Inflammatory macrophage treated with lipopolysaccharide for 1 hour (primary cell): ENCODE measurements around the gene TNRC6A.
"Not testable (repeated sequence)": the region's sequence is repeated elsewhere in the genome, so short reads cannot be mapped to it uniquely, and the experiment has no call there.

Source experiments
- DNase-seq, 2 donors: peaks; one replicate each; pipeline ENCODE4 v3.0.0-alpha.2; 2020 to 2022

TNRC6A gene

DNA sequence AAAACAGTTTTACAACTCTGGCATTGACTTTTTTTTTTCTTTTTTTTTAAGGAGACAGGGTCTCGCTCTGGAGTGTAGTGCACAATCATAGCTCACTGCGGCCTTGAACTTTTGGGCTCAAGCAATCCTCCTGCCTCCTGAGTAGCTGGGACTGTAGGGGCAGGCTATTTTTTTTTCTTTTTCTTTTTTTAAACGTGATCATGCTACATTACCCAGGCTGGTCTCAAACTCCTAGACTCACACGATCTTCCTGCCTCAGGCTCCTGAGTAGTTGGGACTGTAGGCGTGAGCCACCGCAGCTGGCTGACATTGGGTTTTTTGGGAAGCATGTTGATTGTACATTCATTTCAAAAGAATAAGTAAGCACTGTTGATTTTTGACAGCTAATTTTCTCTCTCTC is 32.1 kb downstream of the TNRC6A start:
- DNase-seq = no peak

- no peak for DNase-seq
Observed at GRCh38 chr16:24764916-24765315, 35.5 kb downstream of the TNRC6A start.

DNA sequence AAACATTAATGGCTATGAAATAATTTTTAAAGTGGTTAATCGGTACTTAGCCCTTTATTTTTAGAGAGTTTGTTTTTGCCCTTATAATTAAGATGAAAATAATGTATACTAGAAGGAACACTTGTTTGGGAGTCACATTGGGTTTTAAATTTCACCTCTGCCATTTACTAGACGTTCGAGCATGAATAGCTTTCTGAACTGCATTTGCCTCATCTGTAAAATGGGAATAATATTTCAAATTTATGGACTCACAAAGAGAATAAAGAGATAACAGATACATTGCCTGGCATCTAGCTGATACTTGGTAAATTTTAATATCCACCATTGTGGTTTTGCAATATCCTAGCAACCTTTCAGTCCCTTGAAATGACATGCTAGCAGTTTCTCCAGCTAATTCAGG is 36.6 kb downstream of the TNRC6A start:
- DNase-seq = no peak

GRCh38 chr16:24769806-24770205 is 40.4 kb downstream of the TNRC6A start:
- DNase-seq = no peak

GRCh38 chr16:24771132-24771778 is 41.8 kb downstream of the TNRC6A start:
- no peak for DNase-seq

- DNase-seq = no peak
Observed at GRCh38 chr16:24771779-24772157, 42.3 kb downstream of the TNRC6A start.

GRCh38 chr16:24773771-24774427 is 44.4 kb downstream of the TNRC6A start:
- DNase-seq = no peak

- no peak for DNase-seq
Observed at GRCh38 chr16:24774510-24774909, 45.1 kb downstream of the TNRC6A start.

- DNase-seq = no peak
Observed at GRCh38 chr16:24775455-24775854, 46.0 kb downstream of the TNRC6A start.

DNA sequence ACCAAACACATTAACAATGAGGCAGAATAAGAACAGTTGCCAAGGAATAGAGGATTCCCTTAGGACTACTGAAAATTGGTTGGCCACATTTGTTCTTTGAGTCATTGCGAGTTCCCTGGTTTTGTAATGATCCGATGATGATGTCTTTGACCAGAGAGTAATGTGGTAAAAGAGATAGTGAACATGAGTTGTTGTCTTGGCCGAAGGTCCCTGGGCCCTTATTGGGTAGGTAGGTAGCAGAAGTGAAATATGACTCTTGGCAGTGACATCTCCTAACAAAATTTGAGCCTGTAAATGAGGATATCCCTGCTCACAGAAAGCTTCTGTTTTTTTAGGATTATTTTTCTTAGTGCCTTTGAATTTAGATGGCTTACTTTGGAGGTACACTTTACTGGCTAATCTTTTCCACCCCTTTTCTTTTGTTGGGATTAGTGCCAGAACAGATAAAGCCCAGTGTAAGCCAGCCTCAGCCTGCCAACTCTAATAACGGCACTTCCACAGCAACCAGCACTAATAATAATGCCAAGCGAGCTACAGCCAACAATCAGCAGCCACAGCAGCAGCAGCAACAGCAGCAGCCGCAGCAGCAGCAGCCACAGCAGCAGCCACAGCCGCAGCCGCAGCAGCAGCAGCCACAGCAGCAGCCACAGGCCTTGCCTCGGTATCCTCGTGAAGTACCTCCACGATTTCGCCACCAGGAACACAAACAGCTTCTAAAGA is 47.2 kb downstream of the TNRC6A start:
- no peak for DNase-seq

DNA sequence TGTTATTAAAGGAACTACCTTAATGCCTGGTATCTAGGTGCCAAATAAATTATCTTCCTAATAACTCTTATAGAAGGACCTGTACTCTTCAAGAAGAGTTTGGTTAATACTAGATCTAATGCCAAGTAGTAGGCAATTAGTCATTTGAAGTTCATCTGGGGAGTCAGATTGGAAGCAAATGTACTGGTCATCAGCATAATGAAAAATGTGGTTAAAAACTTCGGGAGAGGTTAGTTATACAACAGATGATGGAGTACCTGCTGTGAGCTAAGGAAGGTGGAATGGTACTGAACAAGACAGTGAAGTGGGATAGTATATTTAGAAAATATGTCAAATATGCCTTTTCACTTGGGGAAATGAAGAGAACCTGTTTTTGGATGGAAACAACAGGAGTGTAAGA is 49.2 kb downstream of the TNRC6A start:
- no peak for DNase-seq

DNA sequence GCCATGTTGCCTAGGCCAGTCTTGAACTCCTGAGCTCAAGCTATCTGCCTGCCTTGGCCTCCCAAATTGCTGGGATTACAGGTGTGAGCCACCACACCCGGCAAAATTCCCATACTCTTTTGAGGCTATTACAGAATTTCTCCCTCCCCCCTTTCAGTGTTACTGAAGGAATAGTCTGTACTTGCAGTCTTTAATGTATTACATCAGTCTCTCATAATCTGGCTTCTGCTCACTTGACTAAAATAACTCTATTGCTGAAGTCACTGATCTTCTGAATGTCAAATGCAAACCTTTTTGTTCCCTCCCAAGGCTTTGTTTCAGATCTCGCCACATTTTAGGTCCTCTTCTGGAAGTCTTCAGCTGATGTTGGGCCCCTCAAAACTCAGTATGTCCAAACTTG is 51.8 kb downstream of the TNRC6A start:
- no peak for DNase-seq

GRCh38 chr16:24784121-24784520 is 54.7 kb downstream of the TNRC6A start:
- no peak for DNase-seq

GRCh38 chr16:24789881-24790280 is 60.4 kb downstream of the TNRC6A start:
- DNase-seq = no peak

GRCh38 chr16:24800586-24800985 is 71.1 kb downstream of the TNRC6A start:
- no peak for DNase-seq

GRCh38 chr16:24801761-24802302 is 72.4 kb downstream of the TNRC6A start:
- no peak for DNase-seq

DNA sequence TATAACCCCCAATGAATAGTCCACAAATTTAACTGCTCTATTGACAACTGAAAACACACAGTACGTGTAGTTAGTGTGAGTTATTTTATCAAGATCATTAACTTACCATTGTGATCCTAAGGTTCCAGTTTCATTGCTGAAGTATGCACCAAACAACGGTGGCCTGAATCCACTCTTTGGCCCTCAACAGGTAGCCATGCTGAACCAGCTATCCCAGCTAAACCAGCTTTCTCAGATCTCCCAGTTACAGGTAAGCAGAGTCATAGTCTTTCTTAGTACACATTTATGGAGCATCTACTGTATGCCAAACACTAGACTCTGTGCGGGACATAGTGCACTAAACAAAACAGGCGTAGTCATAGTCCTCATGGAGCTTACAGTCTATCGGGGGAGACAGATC is 76.0 kb downstream of the TNRC6A start:
- no peak for DNase-seq

GRCh38 chr16:24807301-24807700 is 77.8 kb downstream of the TNRC6A start:
- no peak for DNase-seq

DNA sequence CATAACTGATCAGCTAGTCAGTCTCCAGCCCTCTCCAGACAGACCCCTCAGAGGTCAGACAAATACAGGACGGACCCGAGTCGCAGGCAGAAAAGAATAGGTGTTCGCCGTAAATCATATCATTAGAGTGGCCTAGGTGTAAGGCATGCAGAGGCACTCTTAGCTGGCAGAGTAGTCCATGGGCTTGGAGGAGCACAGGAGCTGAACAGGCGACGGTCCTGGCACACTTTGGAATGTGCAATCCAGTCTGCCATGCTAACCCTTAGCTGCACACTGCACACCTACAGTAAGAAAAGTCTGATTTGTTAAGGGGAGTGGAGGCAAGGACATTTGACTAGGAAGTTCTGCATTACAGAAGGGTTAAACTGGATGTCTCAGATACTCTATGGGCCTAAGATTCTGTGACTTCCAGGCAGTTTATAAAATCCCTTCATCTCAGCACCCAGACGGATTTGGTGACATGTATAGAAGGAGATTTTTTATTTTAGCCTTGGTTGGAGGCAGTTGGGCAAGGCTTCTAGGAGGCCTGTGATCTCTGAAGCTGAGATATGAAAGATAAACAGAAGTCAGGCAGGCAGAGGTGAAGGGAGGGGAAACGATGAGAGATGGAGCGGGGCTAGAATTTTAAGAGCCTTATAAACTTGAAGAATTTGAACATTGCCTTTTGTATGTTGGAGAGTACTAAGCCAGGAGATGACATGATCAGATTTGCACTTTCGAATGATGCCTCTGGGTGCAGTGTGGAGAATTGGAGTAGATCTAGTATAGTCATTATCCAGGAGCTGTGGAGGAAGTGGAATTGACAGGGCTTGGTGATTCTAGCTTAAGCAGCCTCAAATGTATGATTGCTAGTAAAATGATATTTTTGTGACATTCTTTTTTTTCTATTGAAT is 81.7 kb downstream of the TNRC6A start:
- DNase-seq = no peak

DNA sequence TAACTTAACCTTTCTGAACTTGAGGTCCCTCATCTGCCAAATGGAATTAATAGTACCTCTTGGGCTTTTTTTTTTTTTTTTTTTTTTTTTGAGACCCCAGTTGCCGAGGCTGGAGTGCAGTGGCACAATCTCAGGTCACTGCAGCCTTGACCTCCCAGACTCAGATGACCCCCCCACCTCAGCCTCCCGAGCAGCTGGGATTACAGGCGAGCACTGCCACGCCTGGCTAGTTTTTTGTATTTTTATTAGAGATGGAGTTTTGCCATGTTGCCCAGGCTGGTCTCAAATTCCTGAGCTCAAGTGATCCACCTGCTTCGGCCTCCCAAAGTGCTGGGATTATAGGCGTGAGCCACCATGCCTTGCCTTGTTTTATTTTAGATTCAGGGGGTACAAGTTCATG is 83.4 kb downstream of the TNRC6A start:
- DNase-seq = not testable (repeated sequence)

- no peak for DNase-seq
Observed at GRCh38 chr16:24815021-24815420, 85.6 kb downstream of the TNRC6A start.

GRCh38 chr16:24816688-24817087 is 87.2 kb downstream of the TNRC6A start:
- no peak for DNase-seq

DNA sequence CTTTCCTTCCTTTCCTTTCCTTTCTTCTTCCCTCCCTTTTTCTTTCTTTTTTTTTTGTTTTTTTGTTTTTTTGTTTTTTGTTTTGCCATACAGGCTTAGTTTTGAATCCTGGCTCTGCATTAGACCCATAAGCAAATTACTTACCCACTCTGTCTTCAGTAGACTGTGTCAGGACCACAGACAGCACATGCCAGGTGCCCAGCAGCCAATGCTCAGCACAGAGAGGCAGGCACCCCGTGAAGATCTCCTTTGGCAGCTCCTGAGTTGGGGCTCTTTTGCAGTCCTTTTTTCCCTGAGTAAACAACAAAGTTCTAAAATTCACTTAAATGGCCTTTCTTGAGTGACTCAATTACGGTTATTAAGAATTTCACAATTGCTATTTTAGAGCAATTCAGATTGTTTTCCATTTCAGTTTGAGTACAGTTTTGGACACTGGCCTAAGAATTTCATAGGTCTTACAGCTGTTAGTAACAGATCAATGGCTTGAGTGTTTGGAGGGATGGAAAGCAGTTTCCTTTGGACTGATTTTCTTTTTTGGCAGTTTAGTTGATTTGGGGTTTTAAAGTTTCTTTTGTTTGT is 90.1 kb downstream of the TNRC6A start:
- no peak for DNase-seq
